Ovary (tissue), 9 donors: ENCODE measurements around the gene DGKI. TPM values are rescaled to one million over a fixed set of nuclear protein-coding genes. Genes with fewer than 3 reads are reported as not detected.

Experiments used
- DNase-seq, 5 donors: peaks; one replicate each; pipeline ENCODE4 v3.0.0-alpha.2; 2019 to 2020
- H3K27ac ChIP-seq, 2 donors: fragments of 200-600 bp; one replicate each; pipeline versions ENCODE4 v1.5.1 to v1.8.0; 2019 to 2022
- H3K27me3 ChIP-seq: fragments of 200-600 bp; one replicate; pipeline ENCODE4 v1.8.0; 2022
- H3K36me3 ChIP-seq: fragments of 200-600 bp; sonication (generic); one replicate; pipeline ENCODE4 v1.5.1; 2019
- H3K4me1 ChIP-seq: one replicate; pipeline ENCODE4 v1.8.1; 2013; ENCODE audit warnings: mild to moderate bottlenecking, moderate library complexity; ENCODE audit not compliant: insufficient read depth
- H3K4me3 ChIP-seq: fragments of 200-600 bp; sonication (generic); one replicate; pipeline ENCODE4 v1.5.1; 2017
- H3K9me3 ChIP-seq, 2 donors: fragments of 200-600 bp in 1 of 2; sonication (generic) in 1 of 2; one replicate each; pipeline versions ENCODE4 v1.5.1 to v1.8.1; 2013 to 2019; ENCODE audit warnings: mild to moderate bottlenecking in 1 of 2, moderate library complexity in 1 of 2
- CTCF ChIP-seq, 3 donors: fragments of 450-650 bp in 2 of 3; fragments of 200-600 bp in 1 of 3; IDR thresholded peaks; one replicate each; pipeline versions ENCODE4 v1.5.1 to v1.8.0; 2016 to 2022; ENCODE audit warnings: antibody characterized with exemption in 3 of 3, mild to moderate bottlenecking in 1 of 3
- EP300 ChIP-seq: sonication (generic); formaldehyde crosslinking; IDR thresholded peaks from one replicate; pipeline ENCODE4 v1.6.1; 2017; ENCODE audit warnings: antibody characterized with exemption
- POLR2A ChIP-seq: fragments of 450-650 bp; IDR thresholded peaks from one replicate; pipeline ENCODE4 v1.6.1; 2017; ENCODE audit warnings: antibody characterized with exemption, mild to moderate bottlenecking, moderate library complexity
- WGBS, 3 donors: extraction: QIAGEN DNeasy Blood & Tissue Kit in 1 of 3; methylation state at CpG; one replicate each; pipeline versions ENCODE4 v1.1.5 to v1.1.7; 2013 to 2017; 5-methylcytosine and 5-hydroxymethylcytosine counted together
- intact Hi-C, 4 donors: fragments of 100-400 bp; cut with DNase I; formaldehyde crosslinking; loops; one replicate each; pipeline versions ENCODE4 v1.11.0 to v1.15.1; 2022 to 2023
- polyA plus RNA-seq, 2 donors: library from polyadenylated mRNA; stranded (reverse); fragments of 200-250 nt in 1 of 2; fragments of 350-450 nt in 1 of 2; fragmentation: Illumina TruSeq in 1 of 2; extraction: RNeasy Lipid Tissue Mini Kit (QIAGEN cat#74804) in 1 of 2; gene quantifications; one replicate each; pipeline ENCODE4 v1.2.3, GENCODE V29; 2013 to 2014
- total RNA-seq, 7 donors: library from RNA; depleted of rRNA in 2 of 7; stranded (reverse); fragments of >200 nt in 2 of 7; fragmentation: NEBNext Ultra II Directional in 3 of 7; extraction: Animal tissue kit (Norgen Biotek cat#: 25700) in 3 of 7; gene quantifications; one replicate each; pipeline versions ENCODE4 v1.1.0 to v1.2.4, GENCODE V29; 2016 to 2023
- donor health status: DM: no; HTN: no; CAD: no; lungs with moderate emphysema.
- donor health status: DM: no; HTN: no; CAD: no.
- donor health status: Bipolar disorder and iron deficiency.
- donor health status: DM: yes; HTN: yes; CAD: no.
- donor health status: DM: no; HTN: no; CAD: no.
- donor health status: DM: yes; HTN: yes; CAD: no.

The DGKI gene
- total and polyA plus RNA-seq, 9 donors = 0.10 to 1.3 (median 0.29) TPM

GRCh38 chr7:137684316-137684715 lies 162.5 kb downstream of the DGKI start:
- WGBS, 3 donors = 9 to 30% (median 23%) methylated on average over 7 of the region's 7 CpGs
- DNase-seq = no peak
- H3K27ac ChIP-seq = no peak overlapping the region
- intact Hi-C loops = no loop called here
- no peaks in the 10 kb centered on the region for H3K4me1 ChIP-seq
- TF ChIP-seq POLR2A = no peak
- TF ChIP-seq EP300 = no peak
- no peak for TF ChIP-seq CTCF (IDR thresholded peaks at IDR 0.05)
- H3K27me3 ChIP-seq = no peaks in the 10 kb centered on the region
- H3K4me3 ChIP-seq = no peak overlapping the region
- no peaks in the 10 kb centered on the region for H3K36me3 ChIP-seq
- no peaks in the 10 kb centered on the region for H3K9me3 ChIP-seq

- H3K27me3 ChIP-seq = no peaks in the 10 kb centered on the region
- no peaks in the 10 kb centered on the region for H3K36me3 ChIP-seq
- H3K9me3 ChIP-seq = no peaks in the 10 kb centered on the region
- no peak overlapping the region for H3K4me3 ChIP-seq
- intact Hi-C loops = no loop called here
- no peaks in the 10 kb centered on the region for H3K4me1 ChIP-seq
- DNase-seq = no peak
- no peak overlapping the region for H3K27ac ChIP-seq
- no peak for TF ChIP-seq EP300
Measured at GRCh38 chr7:137682596-137682995, 164.2 kb downstream of the DGKI start.

- DNase-seq = no peak
- Histone ChIP-seq H3K4me3 (no peak overlapping the region), H3K36me3 (no peaks in the 10 kb centered on the region), H3K27me3 (no peaks in the 10 kb centered on the region), H3K4me1 (no peaks in the 10 kb centered on the region), H3K27ac (no peak overlapping the region), H3K9me3 (no peaks in the 10 kb centered on the region)
- 59 to 72% (median 65%) methylated on average over 7 of the region's 7 CpGs for WGBS, 3 donors
- intact Hi-C loops = no loop called here
- TF ChIP-seq CTCF (IDR thresholded peaks at IDR 0.05) (no peak), POLR2A (no peak)
Measured at GRCh38 chr7:137681657-137682562, 164.9 kb downstream of the DGKI start.

GRCh38 chr7:137674551-137675409 lies 172.0 kb downstream of the DGKI start:
- H3K27ac ChIP-seq = no peak overlapping the region
- H3K9me3 ChIP-seq = no peaks in the 10 kb centered on the region
- DNase-seq = no peak
- WGBS, 3 donors = 77 to 78% (median 77%) methylated on average over 11 of the region's 11 CpGs
- no peaks in the 10 kb centered on the region for H3K4me1 ChIP-seq
- intact Hi-C loops = no loop called here
- H3K4me3 ChIP-seq = no peak overlapping the region
- no peaks in the 10 kb centered on the region for H3K36me3 ChIP-seq
- no peak for TF ChIP-seq EP300
- TF ChIP-seq CTCF (IDR thresholded peaks at IDR 0.05) = no peak
- H3K27me3 ChIP-seq = no peaks in the 10 kb centered on the region

- Histone ChIP-seq H3K4me3 (no peak overlapping the region), H3K27ac (no peak overlapping the region), H3K36me3 (no peaks in the 10 kb centered on the region), H3K27me3 (no peaks in the 10 kb centered on the region), H3K4me1 (no peaks in the 10 kb centered on the region), H3K9me3 (no peaks in the 10 kb centered on the region)
- no peak for DNase-seq
- WGBS, 3 donors = 66 to 77% (median 68%) methylated on average over 3 of the region's 3 CpGs
- no peak for TF ChIP-seq EP300
- TF ChIP-seq POLR2A = no peak
- no peak for TF ChIP-seq CTCF (IDR thresholded peaks at IDR 0.05)
- intact Hi-C loops = no loop called here
Measured at GRCh38 chr7:137674048-137674447, 172.7 kb downstream of the DGKI start.
